Right atrium auricular region (tissue), 2 donors: Measurements from ENCODE around the gene GSC2. TPM values are rescaled to one million over a fixed set of nuclear protein-coding genes. Genes with fewer than 3 reads are reported as not detected.

ENCODE experiments used
- DNase-seq: peaks from one replicate; pipeline ENCODE4 v3.0.0-alpha.2; 2019; ENCODE audit warnings: low spot score
- H3K27ac ChIP-seq, 2 donors: fragments of 200-600 bp; sonication (generic); 1 replicate in 1 of 2; 2 replicates in 1 of 2; pipeline ENCODE4 v1.5.1; 2016 to 2019
- H3K27me3 ChIP-seq, 2 donors: fragments of 200-600 bp; sonication (generic); one replicate each; pipeline versions ENCODE4 v1.5.1 to v1.6.0; 2017 to 2019
- H3K36me3 ChIP-seq: fragments of 200-600 bp; sonication (generic); one replicate; pipeline ENCODE4 v1.5.1; 2016
- H3K4me1 ChIP-seq, 2 donors: fragments of 200-600 bp; sonication (generic); one replicate each; pipeline versions ENCODE4 v1.5.1 to v1.6.0; 2017 to 2019
- H3K4me3 ChIP-seq, 2 donors: fragments of 200-600 bp; sonication (generic); 1 replicate in 1 of 2; 2 replicates in 1 of 2; pipeline ENCODE4 v1.5.1; 2017 to 2019; ENCODE audit warnings: mild to moderate bottlenecking in 1 of 2, moderate library complexity in 1 of 2
- H3K9me3 ChIP-seq, 2 donors: fragments of 200-600 bp; sonication (generic); one replicate each; pipeline ENCODE4 v1.5.1; 2019
- total RNA-seq, 2 donors: library from RNA; depleted of rRNA; stranded (reverse); fragments of >200 nt; gene quantifications; one replicate each; pipeline ENCODE4 v1.1.0, GENCODE V29; 2016
- TF ChIP-seq, protein P1 (sequence below), 2 donors: fragments of 200-600 bp; sonication (generic); IDR thresholded peaks; one replicate each; pipeline ENCODE4 v1.5.1; 2019; ENCODE audit warnings: antibody characterized with exemption in 2 of 2

GSC2 gene
- total RNA-seq, 2 donors from 2014 or later = not detected

DNA sequence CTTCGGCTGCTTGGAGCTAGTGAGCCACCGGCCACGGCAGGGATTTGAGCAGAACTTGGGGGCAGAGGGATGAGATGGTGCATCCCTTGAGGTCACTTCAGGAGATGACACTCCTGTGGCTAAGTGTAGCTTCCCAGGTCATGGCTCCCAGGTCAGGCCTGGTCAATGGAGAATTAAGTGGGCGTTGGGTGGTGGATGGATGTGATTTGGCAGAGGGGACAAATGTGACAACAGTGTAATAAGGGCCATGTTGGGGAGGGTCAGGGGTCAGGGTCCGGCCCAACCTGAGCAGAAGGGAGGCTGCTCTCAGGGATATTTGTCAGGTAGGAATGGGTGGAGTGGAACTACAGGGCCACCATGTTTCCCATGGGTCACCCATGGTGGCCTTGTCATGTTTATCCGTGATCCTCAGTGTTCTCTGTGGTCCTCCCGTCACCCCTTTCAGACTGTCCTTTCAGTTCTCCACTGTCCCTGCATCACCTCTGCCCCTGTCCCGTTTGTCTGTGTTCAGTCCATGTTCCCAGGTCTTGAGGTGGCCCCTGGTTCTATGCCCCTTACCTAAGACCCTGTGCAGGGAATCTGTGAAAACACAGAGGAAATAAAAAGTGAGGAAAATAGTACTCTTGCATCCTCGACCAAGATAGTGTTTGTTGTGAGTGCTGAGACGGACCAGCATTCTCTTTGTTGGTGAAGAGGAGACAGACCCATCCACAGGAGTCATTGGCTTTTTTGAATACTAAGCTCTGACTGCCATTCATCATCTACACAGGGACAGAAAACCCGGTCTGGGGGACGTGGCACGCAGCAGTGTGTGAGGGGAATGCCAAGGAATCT lies 22.3 kb upstream of the GSC2 start:
- Histone ChIP-seq H3K4me1 (peaks cover 0 to 74% of the 10 kb centered on the region in 2 donors), H3K27ac (peak overlapping the region; percentile 83 to 89), H3K27me3 (no peaks in the 10 kb centered on the region), H3K36me3 (no peaks in the 10 kb centered on the region), H3K9me3 (no peaks in the 10 kb centered on the region), H3K4me3 (peak overlapping the region; percentile 99)
- DNase-seq = no peak
- TF ChIP-seq, protein P1, sequence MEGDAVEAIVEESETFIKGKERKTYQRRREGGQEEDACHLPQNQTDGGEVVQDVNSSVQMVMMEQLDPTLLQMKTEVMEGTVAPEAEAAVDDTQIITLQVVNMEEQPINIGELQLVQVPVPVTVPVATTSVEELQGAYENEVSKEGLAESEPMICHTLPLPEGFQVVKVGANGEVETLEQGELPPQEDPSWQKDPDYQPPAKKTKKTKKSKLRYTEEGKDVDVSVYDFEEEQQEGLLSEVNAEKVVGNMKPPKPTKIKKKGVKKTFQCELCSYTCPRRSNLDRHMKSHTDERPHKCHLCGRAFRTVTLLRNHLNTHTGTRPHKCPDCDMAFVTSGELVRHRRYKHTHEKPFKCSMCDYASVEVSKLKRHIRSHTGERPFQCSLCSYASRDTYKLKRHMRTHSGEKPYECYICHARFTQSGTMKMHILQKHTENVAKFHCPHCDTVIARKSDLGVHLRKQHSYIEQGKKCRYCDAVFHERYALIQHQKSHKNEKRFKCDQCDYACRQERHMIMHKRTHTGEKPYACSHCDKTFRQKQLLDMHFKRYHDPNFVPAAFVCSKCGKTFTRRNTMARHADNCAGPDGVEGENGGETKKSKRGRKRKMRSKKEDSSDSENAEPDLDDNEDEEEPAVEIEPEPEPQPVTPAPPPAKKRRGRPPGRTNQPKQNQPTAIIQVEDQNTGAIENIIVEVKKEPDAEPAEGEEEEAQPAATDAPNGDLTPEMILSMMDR (IDR thresholded peaks at IDR 0.05) = no peak

DNA sequence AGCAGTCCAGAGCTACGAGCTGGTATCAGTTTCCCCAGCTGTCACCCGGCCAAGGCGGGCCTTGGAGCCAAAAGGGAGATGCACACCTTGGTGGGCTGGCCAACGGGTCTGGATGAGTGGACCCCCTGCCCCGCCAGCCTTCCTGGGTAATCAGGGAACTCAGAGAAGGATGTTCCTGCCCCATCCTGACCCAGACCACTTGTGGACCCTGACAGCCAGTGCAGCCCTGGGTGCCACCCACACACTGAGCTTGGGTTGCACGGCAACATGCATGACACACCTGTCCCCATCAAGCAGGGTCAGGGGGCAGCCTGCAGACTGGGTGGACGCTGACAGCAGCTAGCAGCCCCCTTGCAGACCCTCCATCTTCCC lies 19.8 kb upstream of the GSC2 start:
- Histone ChIP-seq H3K4me3 (peak overlapping the region in 1 of 2 donors; percentile 38), H3K9me3 (no peaks in the 10 kb centered on the region), H3K4me1 (peaks cover 0 to 52% of the 10 kb centered on the region in 2 donors), H3K27ac (no peak overlapping the region), H3K36me3 (no peaks in the 10 kb centered on the region), H3K27me3 (peaks cover 0 to 4% of the 10 kb centered on the region in 2 donors)
- TF ChIP-seq, protein P1 (IDR thresholded peaks at IDR 0.05) = no peak
- no peak for DNase-seq

DNA sequence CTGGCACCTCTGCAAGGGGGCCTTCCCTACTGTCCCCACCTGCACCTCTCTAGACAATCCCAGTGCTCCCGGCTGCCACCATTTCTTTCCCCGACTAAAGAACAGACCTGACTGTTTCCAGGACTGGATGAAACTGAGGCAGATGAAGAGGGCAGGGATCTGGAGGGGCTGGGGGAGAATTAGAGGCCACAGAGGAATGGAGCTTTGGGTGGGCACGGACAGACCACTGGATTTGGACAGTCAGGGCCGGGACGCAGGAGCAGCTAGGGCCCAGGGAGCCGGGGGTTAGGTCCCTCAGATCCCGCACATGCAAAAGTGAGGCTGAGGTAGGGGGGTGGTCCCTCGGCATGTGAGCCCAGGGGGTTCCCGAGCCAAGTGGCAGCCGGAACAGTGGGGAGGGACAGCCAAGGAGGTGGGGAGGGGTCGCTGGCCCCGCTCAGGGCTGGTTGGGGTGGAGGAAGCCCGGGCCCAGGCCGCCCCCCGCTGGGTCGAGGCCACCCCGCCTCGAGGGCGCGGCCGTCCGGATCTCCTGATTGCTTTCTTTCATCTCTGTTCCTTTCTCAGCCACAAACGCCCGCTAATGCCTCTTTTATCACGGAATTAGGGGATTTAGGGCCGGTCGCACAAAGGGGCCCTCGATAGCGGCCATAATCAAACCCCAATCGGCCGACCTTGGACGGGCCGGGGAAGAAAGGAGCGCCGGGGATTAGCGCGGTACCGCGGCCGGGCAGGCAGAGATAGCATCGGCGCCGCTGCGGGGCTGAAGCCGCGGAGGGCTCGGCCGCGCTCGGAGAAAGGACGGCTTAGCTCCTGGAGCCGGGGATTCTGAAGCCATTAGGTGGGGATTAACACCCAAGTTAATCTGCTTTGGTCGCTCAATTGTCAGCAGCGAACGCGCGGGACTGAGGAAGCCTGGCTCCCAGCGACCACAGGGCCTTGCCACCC lies 19.2 kb upstream of the GSC2 start:
- peak overlapping the region; percentile 10 to 38 for H3K4me3 ChIP-seq
- no peak overlapping the region for H3K27ac ChIP-seq
- H3K27me3 ChIP-seq = peaks cover 0 to 4% of the 10 kb centered on the region in 2 donors
- peaks cover 0 to 45% of the 10 kb centered on the region in 2 donors for H3K4me1 ChIP-seq
- TF ChIP-seq, protein P1 (IDR thresholded peaks at IDR 0.05) = no peak
- no peaks in the 10 kb centered on the region for H3K36me3 ChIP-seq
- H3K9me3 ChIP-seq = no peaks in the 10 kb centered on the region
- DNase-seq = no peak

DNA sequence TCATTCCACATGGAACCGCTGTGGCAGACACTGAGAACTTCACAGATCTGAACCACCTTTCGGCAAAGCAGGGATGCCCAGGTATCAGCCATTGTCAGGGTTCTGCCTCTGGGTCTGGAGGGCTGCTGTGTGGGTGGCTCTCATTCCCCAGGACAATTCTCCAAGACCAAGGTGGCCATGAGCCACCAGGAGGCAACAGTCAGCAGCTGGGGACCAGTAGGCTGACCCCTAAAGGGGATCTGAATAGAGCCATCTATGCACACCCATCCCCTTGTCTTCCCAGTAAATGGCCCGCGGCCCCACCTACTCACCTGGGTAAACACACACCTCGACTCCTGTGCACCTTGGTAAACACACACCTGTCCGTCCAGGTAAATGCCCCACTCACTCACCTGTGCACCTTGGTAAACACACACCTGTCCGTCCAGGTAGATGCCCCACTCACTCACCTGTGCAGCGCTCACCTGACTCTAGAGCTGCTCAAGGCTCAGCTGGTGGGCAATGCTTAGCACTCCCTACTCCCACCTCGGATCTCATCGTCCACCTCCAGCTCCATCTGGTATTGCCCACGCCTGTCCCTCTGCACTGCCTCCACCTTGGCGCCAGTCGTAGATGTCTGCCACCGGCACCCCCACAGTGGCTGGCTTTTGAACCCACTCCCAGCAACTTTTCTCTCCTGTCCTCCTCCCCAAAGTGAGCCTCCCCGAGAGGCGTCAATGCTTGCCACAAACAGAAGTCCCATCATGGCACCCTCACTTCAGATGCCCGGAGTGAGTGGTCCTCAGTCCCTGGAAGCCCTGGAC lies 18.2 kb upstream of the GSC2 start:
- Histone ChIP-seq H3K4me3 (no peak overlapping the region), H3K36me3 (no peaks in the 10 kb centered on the region), H3K9me3 (no peaks in the 10 kb centered on the region), H3K27ac (no peak overlapping the region), H3K4me1 (peaks cover 0 to 35% of the 10 kb centered on the region in 2 donors), H3K27me3 (peaks cover 0 to 4% of the 10 kb centered on the region in 2 donors)
- DNase-seq = no peak
- TF ChIP-seq, protein P1 (IDR thresholded peaks at IDR 0.05) = no peak

DNA sequence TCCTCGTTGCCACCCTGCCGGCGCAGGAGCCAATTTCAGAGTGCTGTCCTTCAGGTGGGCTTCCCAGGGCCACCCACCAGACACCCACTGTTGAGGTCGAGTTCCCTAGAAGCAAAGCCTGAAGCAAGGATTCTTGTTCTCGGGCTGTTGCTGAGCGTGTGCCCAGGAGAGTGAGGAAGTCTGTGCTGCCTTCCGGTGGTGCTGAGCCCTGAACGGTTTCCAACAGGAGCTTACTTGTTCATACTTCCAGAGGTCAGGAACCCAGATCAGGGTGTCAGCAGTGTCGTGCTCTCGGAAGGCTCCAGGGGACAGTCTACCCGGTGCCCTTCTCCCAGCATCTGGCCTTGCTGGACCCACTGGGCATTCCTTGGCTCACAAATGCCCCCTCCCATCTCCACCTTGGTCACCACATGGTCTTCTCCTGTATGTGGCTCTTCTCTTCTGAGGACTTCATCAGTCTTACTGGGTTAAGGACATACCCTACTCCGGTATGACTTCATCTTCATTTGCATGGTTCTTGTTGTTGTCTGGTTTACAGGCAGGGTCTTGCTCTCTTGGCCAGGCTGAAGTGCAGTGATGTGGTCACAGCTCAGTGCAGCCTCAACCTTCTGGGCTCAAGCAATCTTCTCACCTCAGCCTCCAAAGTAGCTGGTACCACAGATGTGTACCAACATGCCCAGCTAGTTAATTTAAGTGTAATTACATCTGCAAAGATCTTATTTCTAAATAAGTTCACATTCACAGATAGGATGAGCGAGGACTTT lies 17.2 kb upstream of the GSC2 start:
- TF ChIP-seq, protein P1 (IDR thresholded peaks at IDR 0.05) = no peak
- H3K27me3 ChIP-seq = peaks cover 0 to 4% of the 10 kb centered on the region in 2 donors
- no peak overlapping the region for H3K4me3 ChIP-seq
- peaks cover 0 to 25% of the 10 kb centered on the region in 2 donors for H3K4me1 ChIP-seq
- no peak for DNase-seq
- no peaks in the 10 kb centered on the region for H3K9me3 ChIP-seq
- no peaks in the 10 kb centered on the region for H3K36me3 ChIP-seq
- H3K27ac ChIP-seq = no peak overlapping the region
